ENCODE measurements around the gene RBM11. TPM values are rescaled to one million over a fixed set of nuclear protein-coding genes. Genes with fewer than 3 reads are reported as not detected.
"Not testable (repeated sequence)": the region's sequence is repeated elsewhere in the genome, so short reads cannot be mapped to it uniquely, and the experiment has no call there.

Gene RBM11, protein sequence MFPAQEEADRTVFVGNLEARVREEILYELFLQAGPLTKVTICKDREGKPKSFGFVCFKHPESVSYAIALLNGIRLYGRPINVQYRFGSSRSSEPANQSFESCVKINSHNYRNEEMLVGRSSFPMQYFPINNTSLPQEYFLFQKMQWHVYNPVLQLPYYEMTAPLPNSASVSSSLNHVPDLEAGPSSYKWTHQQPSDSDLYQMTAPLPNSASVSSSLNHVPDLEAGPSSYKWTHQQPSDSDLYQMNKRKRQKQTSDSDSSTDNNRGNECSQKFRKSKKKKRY
- 0.15 and 0.38 TPM in 2 replicates for total RNA-seq (2014; rRNA removed; shearing (Covaris generic))
- total RNA-seq (2022): 0.70 and 0.81 TPM in 2 replicates
- percentile 22 among the genes with signal in this experiment for Bru-seq, nascent RNA
- BruChase-seq, experiment 1, labeled RNA remaining after a 6-hour chase: percentile 18 among the genes with signal in this experiment
- BruChase-seq, experiment 2, labeled RNA remaining after a 2-hour chase: percentile 30 among the genes with signal in this experiment
- long read RNA-seq, partial matches to known transcripts: 0 of 1 reads
- long read RNA-seq, other reads (novel, unspliced or antisense): 0 of 1 reads

DNA sequence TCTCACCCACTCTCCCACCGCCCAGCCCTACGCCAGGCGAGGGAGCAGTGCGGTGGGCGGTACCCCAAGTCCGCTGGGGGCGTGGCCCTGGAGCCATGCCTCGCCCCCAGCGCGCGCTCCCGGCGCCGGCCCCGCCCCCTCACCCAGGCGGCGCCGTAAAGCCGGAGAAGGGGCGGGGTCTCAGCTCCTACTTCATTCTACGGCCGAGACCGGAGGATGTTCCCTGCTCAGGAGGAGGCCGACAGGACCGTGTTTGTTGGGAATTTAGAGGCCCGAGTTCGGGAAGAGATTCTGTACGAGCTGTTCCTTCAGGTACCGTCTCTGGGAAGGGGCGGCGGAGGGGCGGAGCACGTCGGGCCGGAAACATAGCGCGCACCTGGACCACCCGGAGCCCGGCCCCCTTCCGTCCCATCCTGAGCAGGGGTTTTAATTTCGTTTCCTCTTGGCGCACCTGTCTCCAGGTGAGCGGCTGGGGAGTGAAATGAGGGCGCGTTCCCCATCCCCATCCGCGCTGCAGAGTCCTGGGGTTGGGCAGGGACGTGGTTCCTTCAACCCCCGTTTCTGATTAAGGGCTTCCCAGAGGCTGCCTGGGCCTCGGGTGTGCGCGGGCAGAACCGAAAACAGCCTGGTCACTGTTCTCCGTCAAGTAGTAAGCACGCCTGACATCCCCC is at the start of gene RBM11:
RBM11 (plus strand) TSS at position 187 of the 671 bp plus-strand sequence; CDS start at position 217, 30 bp downstream.
- no peaks in the 10 kb centered on the region for H3K4me1 ChIP-seq (ENCODE audit: insufficient read depth, low read length, poor library complexity, severe bottlenecking)
- CTCF ChIA-PET (ENCODE audit: unreplicated experiment): no interaction called here
- peak within 1 kb of the TSS; percentile 73 for H3K4me3 ChIP-seq (ENCODE audit: low read depth, low read length, poor library complexity, severe bottlenecking)
- no peaks in the 10 kb centered on the region for H3K79me2 ChIP-seq (ENCODE audit: insufficient read depth, low read depth, low read length)
- H3K9me3 ChIP-seq (ENCODE audit: low read length): no peaks in the 10 kb centered on the region
- intact Hi-C loops (cut with micrococcal nuclease; ENCODE audit: unreplicated experiment): no loop called here
- no TSS peak for BruUV-seq (replicated peaks)
- POLR2A ChIA-PET: interaction anchor here (0.8 to 1.2 kb wide), 4 partner anchors 23 to 1658 kb away, joined by 3 read pairs; no protein-coding TSS in a partner anchor
- TF ChIP-seq EZH2phosphoT487 (IDR thresholded peaks at IDR 0.05; ENCODE audit: borderline replicate concordance, low read depth, low read length): no peak
- no peak for TF ChIP-seq CTCF (conservative IDR thresholded peaks at IDR 0.05; ENCODE audit: low read length)
- no peaks in the 10 kb centered on the region for H3K9me2 ChIP-seq (ENCODE audit: insufficient read depth, low read length)
- no peak within 1 kb of the TSS for H3K27ac ChIP-seq (ENCODE audit: low read depth, low read length, poor library complexity, severe bottlenecking)
- no peaks in the 10 kb centered on the region for H3K36me3 ChIP-seq (ENCODE audit: insufficient read depth, low read length)
- peak within 1 kb of the TSS; percentile 72; the same call in 1 of the 2 replicates for H2AFZ ChIP-seq (ENCODE audit: low read length)
- H4K20me1 ChIP-seq (ENCODE audit: insufficient read depth, low read length): no peaks in the 10 kb centered on the region
- peak; percentile 82 for DNase-seq (ENCODE audit: low spot score)
- peak within 1 kb of the TSS; percentile 83 for H3K4me2 ChIP-seq (ENCODE audit: low read length)

DNA sequence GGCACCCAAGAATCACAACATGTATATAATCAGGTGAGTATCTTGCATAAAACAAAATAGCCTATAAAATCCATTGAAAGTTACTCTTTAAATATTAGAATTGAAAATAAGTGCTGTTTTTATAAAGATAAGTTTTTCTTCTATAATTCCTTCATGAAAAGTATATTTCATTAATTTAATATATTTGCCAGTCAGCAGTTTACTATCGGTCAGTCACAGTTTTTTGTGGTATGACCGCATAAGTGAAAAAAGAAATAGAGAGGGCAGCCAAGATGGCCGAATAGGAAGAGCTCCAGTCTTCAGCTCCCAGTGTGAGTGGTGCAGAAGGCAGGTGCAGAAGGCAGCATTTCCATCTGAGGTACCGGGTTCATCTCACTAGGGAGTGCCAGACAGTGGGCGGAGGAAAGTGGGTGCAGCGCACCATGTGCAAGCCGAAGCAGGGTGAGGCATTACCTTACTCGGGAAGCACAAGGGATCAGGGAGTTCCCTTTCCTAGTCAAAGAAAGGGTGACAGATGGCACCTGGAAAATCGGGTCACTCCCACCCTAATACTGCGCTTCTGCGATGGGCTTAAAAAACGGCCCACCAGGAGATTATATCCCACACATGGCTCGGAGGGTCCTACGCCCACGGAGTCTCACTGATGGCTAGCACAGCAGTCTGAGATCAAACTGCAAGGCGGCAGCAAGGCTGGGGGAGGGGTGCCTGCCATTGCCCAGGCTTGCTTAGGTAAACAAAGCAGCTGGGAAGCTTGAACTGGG is 49.3 kb upstream of the RBM11 start:
- DNase-seq (ENCODE audit: low spot score); BruUV-seq (replicated peaks); H3K4me1 ChIP-seq (ENCODE audit: insufficient read depth, low read length, poor library complexity, severe bottlenecking); H2AFZ ChIP-seq (ENCODE audit: low read length); H3K4me3 ChIP-seq (ENCODE audit: low read depth, low read length, poor library complexity, severe bottlenecking); H3K9me3 ChIP-seq (ENCODE audit: low read length); H3K36me3 ChIP-seq (ENCODE audit: insufficient read depth, low read length); H4K20me1 ChIP-seq (ENCODE audit: insufficient read depth, low read length); POLR2A ChIA-PET; H3K4me2 ChIP-seq (ENCODE audit: low read length); intact Hi-C loops (cut with micrococcal nuclease; ENCODE audit: unreplicated experiment); CTCF ChIA-PET (ENCODE audit: unreplicated experiment); H3K9me2 ChIP-seq (ENCODE audit: insufficient read depth, low read length); H3K79me2 ChIP-seq (ENCODE audit: insufficient read depth, low read depth, low read length); H3K27ac ChIP-seq (ENCODE audit: low read depth, low read length, poor library complexity, severe bottlenecking): not testable (repeated sequence)

GRCh38 chr21:14206222-14206621 is 9.7 kb upstream of the RBM11 start:
- H3K4me3 ChIP-seq (ENCODE audit: low read depth, low read length, poor library complexity, severe bottlenecking): no peak overlapping the region
- POLR2A ChIA-PET: interaction anchor here (1.5 kb wide), 1 partner anchor 16 kb away, joined by 8 read pairs; no protein-coding TSS in a partner anchor
- CTCF ChIA-PET (ENCODE audit: unreplicated experiment): no interaction called here
- no peak overlapping the region for H3K4me2 ChIP-seq (ENCODE audit: low read length)
- H2AFZ ChIP-seq (ENCODE audit: low read length): no peak overlapping the region
- H3K9me3 ChIP-seq (ENCODE audit: low read length): no peaks in the 10 kb centered on the region
- DNase-seq (ENCODE audit: low spot score): no peak
- BruUV-seq (replicated peaks): no TSS peak
- H3K27ac ChIP-seq (ENCODE audit: low read depth, low read length, poor library complexity, severe bottlenecking): no peak overlapping the region
- H3K36me3 ChIP-seq (ENCODE audit: insufficient read depth, low read length): no peaks in the 10 kb centered on the region
- no peaks in the 10 kb centered on the region for H3K9me2 ChIP-seq (ENCODE audit: insufficient read depth, low read length)
- no peaks in the 10 kb centered on the region for H4K20me1 ChIP-seq (ENCODE audit: insufficient read depth, low read length)
- intact Hi-C loops (cut with micrococcal nuclease; ENCODE audit: unreplicated experiment): no loop called here
- no peaks in the 10 kb centered on the region for H3K4me1 ChIP-seq (ENCODE audit: insufficient read depth, low read length, poor library complexity, severe bottlenecking)
- no peaks in the 10 kb centered on the region for H3K79me2 ChIP-seq (ENCODE audit: insufficient read depth, low read depth, low read length)
- TF ChIP-seq CTCF (conservative IDR thresholded peaks at IDR 0.05; ENCODE audit: low read length) (no peak), EZH2phosphoT487 (IDR thresholded peaks at IDR 0.05; ENCODE audit: borderline replicate concordance, low read depth, low read length) (no peak)
